SU-DHL-6 (cell line): Measurements from ENCODE around the gene PLA2G6.
A peak's percentile ranks its signal among the peaks of the same experiment; 100 is the strongest.

Source experiments
- H2AFZ ChIP-seq: fragments of 200-600 bp; sonication (generic); 2 replicates; pipeline ENCODE4 v1.6.1; 2014; ENCODE audit warnings: low read depth, mild to moderate bottlenecking, moderate library complexity, mixed read lengths, antibody characterized with exemption, low read length; ENCODE audit not compliant: severe bottlenecking
- H3F3A ChIP-seq: fragments of 200-600 bp; shearing (Covaris generic); 2 replicates; pipeline ENCODE4 v1.6.0; 2016; ENCODE audit warnings: antibody characterized with exemption, mild to moderate bottlenecking; ENCODE audit not compliant: insufficient read depth
- H3K27ac ChIP-seq: fragments of 200-600 bp; sonication (generic); 2 replicates; pipeline ENCODE4 v1.5.1; 2016; ENCODE audit warnings: low read depth, mild to moderate bottlenecking, low read length, moderate library complexity, mixed read lengths
- H3K27me3 ChIP-seq: fragments of 200-600 bp; sonication (generic), shearing (Covaris generic); 2 replicates; pipeline ENCODE4 v1.6.0; 2014; ENCODE audit warnings: mild to moderate bottlenecking, low read length
- H3K36me3 ChIP-seq: fragments of 200-600 bp; sonication (generic); 2 replicates; pipeline ENCODE4 v1.6.1; 2014; ENCODE audit warnings: mild to moderate bottlenecking, low read length, mixed read lengths
- H3K4me2 ChIP-seq: fragments of 300-600, 200-600 bp; shearing (Covaris generic), sonication (generic); 2 replicates; pipeline ENCODE4 v1.6.0; 2014; ENCODE audit warnings: low read length, low read depth, mild to moderate bottlenecking; ENCODE audit not compliant: poor library complexity, severe bottlenecking
- H3K4me3 ChIP-seq: fragments of 200-600 bp; sonication (generic); 2 replicates; pipeline ENCODE4 v1.5.1; 2014; ENCODE audit warnings: antibody characterized with exemption, low read length, mild to moderate bottlenecking, mixed read lengths; ENCODE audit not compliant: insufficient read depth, poor library complexity, severe bottlenecking
- H3K79me2 ChIP-seq: fragments of 200-600 bp; sonication (generic); 2 replicates; pipeline ENCODE4 v1.6.1; 2014; ENCODE audit warnings: mild to moderate bottlenecking, low read length, moderate library complexity; ENCODE audit not compliant: insufficient read depth
- H3K9ac ChIP-seq: fragments of 200-600 bp; sonication (generic); 2 replicates; pipeline ENCODE4 v1.7.0; 2014; ENCODE audit warnings: mild to moderate bottlenecking, low read length
- H3K9me2 ChIP-seq: fragments of 200-600 bp; sonication (generic); replicated peaks from 2 replicates; pipeline ENCODE4 v1.6.1; 2014; ENCODE audit warnings: low read length; ENCODE audit not compliant: insufficient read depth
- H3K9me3 ChIP-seq: fragments of 200-600 bp; sonication (generic); 2 replicates; pipeline ENCODE4 v1.6.1; 2014; ENCODE audit warnings: low read length, mixed read lengths; ENCODE audit not compliant: insufficient read depth
- H4K20me1 ChIP-seq: fragments of 200-600 bp; sonication (generic); 2 replicates; pipeline ENCODE4 v1.6.1; 2014; ENCODE audit warnings: low read depth, mild to moderate bottlenecking, antibody characterized with exemption, low read length, moderate library complexity, mixed read lengths
- CTCF ChIP-seq: fragments of 200-600 bp; sonication (generic); IDR thresholded peaks from one replicate; pipeline ENCODE4 v1.5.1; 2017; ENCODE audit warnings: antibody characterized with exemption, mild to moderate bottlenecking, low read length, moderate library complexity; ENCODE audit not compliant: insufficient read depth, poor library complexity, severe bottlenecking
- EZH2phosphoT487 ChIP-seq: fragments of 200-600 bp; sonication (generic), shearing (Covaris generic); conservative IDR thresholded peaks from 2 replicates; pipeline ENCODE4 v1.6.1; 2018; ENCODE audit warnings: mild to moderate bottlenecking, antibody characterized with exemption, low read length, moderate library complexity, mixed read lengths

Gene PLA2G6

DNA sequence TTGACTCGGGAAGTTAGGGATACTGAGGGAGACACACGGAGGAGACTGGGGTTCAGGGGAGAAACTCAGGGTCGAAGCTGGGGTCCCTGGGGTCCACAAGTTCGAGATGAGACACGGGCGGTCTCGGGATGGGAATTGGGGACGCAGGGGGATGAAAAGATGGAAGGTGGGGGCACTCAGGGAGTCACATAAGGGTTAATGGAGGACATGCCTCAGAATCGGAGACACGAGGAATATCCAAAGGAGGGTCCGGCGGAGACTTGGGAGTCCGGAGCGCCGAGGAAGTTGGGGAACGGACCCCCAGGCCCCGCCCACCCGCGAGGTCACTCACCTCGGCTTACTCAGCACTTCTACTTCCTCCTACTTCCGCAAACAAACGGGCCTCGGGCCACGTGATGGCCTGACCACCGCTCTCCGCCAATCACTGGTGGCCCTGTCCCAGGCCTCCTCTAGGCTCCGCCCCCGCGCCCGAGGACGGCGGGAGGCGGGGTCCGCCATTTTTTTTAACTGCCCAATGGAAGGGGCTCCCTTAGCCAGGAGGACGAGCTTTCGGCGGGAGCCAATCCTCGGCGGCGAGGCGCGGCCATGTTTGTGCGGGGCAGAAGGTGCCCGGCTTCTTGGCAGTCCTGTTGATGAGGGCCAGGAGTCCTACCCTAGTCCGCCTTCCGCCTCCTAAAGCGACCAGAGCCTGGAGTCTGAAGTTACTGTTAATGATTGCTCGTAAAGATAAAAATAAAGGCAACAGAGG, at the start of gene PLA2G6:
Gene PLA2G6 (minus strand): TSS at position 378 of the 748 bp plus-strand sequence. CDS start 12,404 bp downstream, outside the sequence.
- Histone ChIP-seq H4K20me1 (no peaks in the 10 kb centered on the region), H3K27ac (peak within 1 kb of the TSS; percentile 66), H3F3A (peaks cover 9% of the 10 kb centered on the region; the same call in 1 of the 2 replicates), H2AFZ (peak within 1 kb of the TSS; percentile 61), H3K4me3 (peak within 1 kb of the TSS; percentile 75), H3K79me2 (no peaks in the 10 kb centered on the region), H3K9ac (peak within 1 kb of the TSS; percentile 82), H3K4me2 (peak within 1 kb of the TSS; percentile 90), H3K9me3 (no peaks in the 10 kb centered on the region), H3K9me2 (no peaks in the 10 kb centered on the region), H3K27me3 (no peaks in the 10 kb centered on the region), H3K36me3 (no peaks in the 10 kb centered on the region)
- TF ChIP-seq EZH2phosphoT487 (no peak), CTCF (no peak)

DNA sequence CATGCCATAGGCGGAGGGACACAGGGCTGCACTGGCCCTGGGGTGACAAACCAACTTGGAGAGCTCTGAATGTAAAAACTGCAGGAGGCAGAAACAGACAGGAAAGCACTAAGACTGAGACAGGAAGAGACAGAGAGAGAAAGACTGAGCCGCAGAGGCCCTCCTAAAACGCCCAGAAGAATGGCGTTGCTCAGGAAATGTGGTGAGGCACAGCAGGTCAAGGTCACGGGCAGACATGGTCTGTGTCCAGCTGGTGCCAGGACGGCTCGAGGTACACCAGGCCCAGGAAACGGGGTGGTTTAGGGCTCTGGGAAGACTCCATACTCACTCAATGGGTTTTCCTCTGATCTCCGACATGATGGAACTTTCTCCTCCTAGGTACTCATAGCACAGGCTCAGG, 49.3 kb upstream of the PLA2G6 start:
- Histone ChIP-seq H2AFZ (no peak overlapping the region), H3K9me3 (no peaks in the 10 kb centered on the region), H3K9ac (no peak overlapping the region), H3K36me3 (no peaks in the 10 kb centered on the region), H3K4me3 (no peak overlapping the region), H3K4me2 (no peak overlapping the region), H3K79me2 (no peaks in the 10 kb centered on the region), H3F3A (no peaks in the 10 kb centered on the region), H3K27ac (no peak overlapping the region), H4K20me1 (no peaks in the 10 kb centered on the region), H3K27me3 (no peaks in the 10 kb centered on the region), H3K9me2 (no peaks in the 10 kb centered on the region)
- TF ChIP-seq CTCF = no peak
- no peak for TF ChIP-seq EZH2phosphoT487

DNA sequence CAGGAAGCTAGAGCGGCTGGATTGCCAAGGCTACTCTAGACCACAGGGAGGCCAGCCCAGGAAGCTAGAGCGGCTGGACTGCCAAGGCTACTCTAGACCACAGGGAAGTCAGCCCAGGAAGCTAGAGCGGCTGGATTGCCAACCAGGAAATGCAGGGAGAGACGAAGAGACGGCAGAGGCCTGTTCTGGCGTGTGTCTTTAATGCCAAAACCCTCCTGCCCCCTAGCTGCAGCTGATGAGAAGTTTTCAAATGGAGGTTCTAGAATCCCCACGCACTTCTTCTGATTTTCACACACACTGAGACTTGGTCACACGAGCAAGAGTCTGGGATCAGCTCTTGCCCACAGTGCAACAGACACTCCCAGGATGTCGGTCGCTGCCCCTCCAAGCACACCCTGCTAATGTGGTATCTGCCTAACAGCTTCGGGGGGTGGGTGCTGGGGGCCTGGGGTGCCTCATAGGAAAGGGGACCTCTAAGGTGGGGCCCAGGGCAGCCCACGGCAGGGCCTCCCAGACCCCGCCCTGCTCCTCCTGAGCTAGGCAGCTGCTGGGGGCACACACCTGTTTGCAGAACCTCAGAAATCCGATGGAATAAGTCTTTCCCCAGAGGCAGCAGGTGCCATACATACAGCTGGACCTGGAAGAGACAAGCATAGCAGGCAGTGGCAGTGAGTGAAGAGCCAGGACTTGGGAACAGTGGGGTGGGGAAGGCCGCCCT, 48.6 kb upstream of the PLA2G6 start:
- no peaks in the 10 kb centered on the region for H4K20me1 ChIP-seq
- no peak overlapping the region for H3K4me2 ChIP-seq
- H3K9ac ChIP-seq = no peak overlapping the region
- no peaks in the 10 kb centered on the region for H3K79me2 ChIP-seq
- no peaks in the 10 kb centered on the region for H3F3A ChIP-seq
- TF ChIP-seq CTCF = no peak
- no peak for TF ChIP-seq EZH2phosphoT487
- H2AFZ ChIP-seq = no peak overlapping the region
- H3K27ac ChIP-seq = no peak overlapping the region
- H3K4me3 ChIP-seq = no peak overlapping the region
- H3K9me2 ChIP-seq = no peaks in the 10 kb centered on the region
- H3K27me3 ChIP-seq = no peaks in the 10 kb centered on the region
- no peaks in the 10 kb centered on the region for H3K36me3 ChIP-seq
- H3K9me3 ChIP-seq = no peaks in the 10 kb centered on the region
